GM21447 (cell line): Measurements from ENCODE around the gene GRM4.
"Not testable (repeated sequence)": the region's sequence is repeated elsewhere in the genome, so short reads cannot be mapped to it uniquely, and the experiment has no call there.

ENCODE experiments used
- ATAC-seq: cut with Tn5 transposase; IDR thresholded peaks from one replicate; pipeline ENCODE4 v1.9.1; 2021; ENCODE audit not compliant: unreplicated experiment

Gene GRM4

GRCh38 chr6:34146021-34146782 is at the start of gene GRM4:
TSS of gene GRM4 (minus strand) at chr6:34146087. CDS start at chr6:34133496, 12,591 bp downstream.
- ATAC-seq, result no peak

GRCh38 chr6:34194772-34195171 is 48.9 kb upstream of the GRM4 start:
- ATAC-seq, result no peak

GRCh38 chr6:34190504-34191122 is 44.7 kb upstream of the GRM4 start:
- no peak for ATAC-seq

- ATAC-seq, result no peak
Measured at GRCh38 chr6:34189806-34190503, 44.1 kb upstream of the GRM4 start.

GRCh38 chr6:34184726-34185125 is 38.8 kb upstream of the GRM4 start:
- ATAC-seq, result not testable (repeated sequence)

GRCh38 chr6:34182751-34183531 is 37.1 kb upstream of the GRM4 start:
- peak; percentile 53 for ATAC-seq

- ATAC-seq, result no peak
Measured at GRCh38 chr6:34181908-34182307, 36.0 kb upstream of the GRM4 start.

GRCh38 chr6:34179106-34179720 is 33.3 kb upstream of the GRM4 start:
- no peak for ATAC-seq

- ATAC-seq, result no peak
Measured at GRCh38 chr6:34178357-34179105, 32.6 kb upstream of the GRM4 start.

GRCh38 chr6:34177181-34177591 is 31.3 kb upstream of the GRM4 start:
- ATAC-seq, result no peak

GRCh38 chr6:34176261-34177031 is 30.6 kb upstream of the GRM4 start:
- no peak for ATAC-seq

- ATAC-seq, result no peak
Measured at GRCh38 chr6:34174846-34175399, 29.0 kb upstream of the GRM4 start.

- ATAC-seq, result no peak
Measured at GRCh38 chr6:34172961-34173775, 27.3 kb upstream of the GRM4 start.

GRCh38 chr6:34170346-34170745 is 24.5 kb upstream of the GRM4 start:
- ATAC-seq, result no peak

GRCh38 chr6:34169897-34170296 is 24.0 kb upstream of the GRM4 start:
- ATAC-seq, result no peak

GRCh38 chr6:34161857-34162515 is 16.1 kb upstream of the GRM4 start:
- ATAC-seq, result no peak

- ATAC-seq, result no peak
Measured at GRCh38 chr6:34159844-34160243, 14.0 kb upstream of the GRM4 start.

- no peak for ATAC-seq
Measured at GRCh38 chr6:34158876-34159275, 13.0 kb upstream of the GRM4 start.
